Vagina (tissue), 2 donors: Measurements from ENCODE around the gene CACNG8.

ENCODE experiments used
- CTCF ChIP-seq, 3 experiments: fragments of 450-650 bp in 2 of 3; fragments of 200-600 bp in 1 of 3; sonication (generic) in 1 of 3; IDR thresholded peaks; one replicate each; pipeline ENCODE4 v1.5.1; 2017 to 2019; ENCODE audit warnings: antibody characterized with exemption in 3 of 3, mild to moderate bottlenecking in 2 of 3, moderate library complexity in 2 of 3
- POLR2A ChIP-seq, 2 donors: fragments of 450-650 bp; IDR thresholded peaks; one replicate each; pipeline ENCODE4 v1.6.1; 2017; ENCODE audit warnings: antibody characterized with exemption in 2 of 2, mild to moderate bottlenecking in 2 of 2, moderate library complexity in 2 of 2
- POLR2AphosphoS5 ChIP-seq, 2 donors: sonication (generic); formaldehyde crosslinking; IDR thresholded peaks; one replicate each; pipeline ENCODE4 v1.9.0; 2017; ENCODE audit warnings: antibody characterized with exemption in 2 of 2, mild to moderate bottlenecking in 2 of 2, low read depth in 1 of 2; ENCODE audit not compliant: insufficient read depth in 1 of 2

DNA sequence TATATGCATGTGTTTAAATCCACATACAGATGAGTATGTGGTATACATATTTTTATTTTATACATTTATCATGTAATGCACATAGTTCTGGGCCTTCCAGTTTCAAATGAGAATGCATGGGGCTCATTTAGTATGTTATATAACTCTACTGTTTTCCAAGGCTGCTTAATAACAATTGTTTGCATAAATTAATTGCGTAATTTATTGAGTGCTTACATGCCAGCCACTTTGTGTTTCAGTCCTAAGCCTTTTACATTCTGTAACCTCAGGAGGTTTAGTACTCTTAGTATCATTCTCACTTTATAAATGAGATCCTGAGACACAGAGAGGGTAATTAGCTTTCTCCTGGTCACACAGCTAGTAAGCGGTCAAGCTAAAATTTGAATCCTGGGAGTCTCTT, 16.7 kb upstream of the CACNG8 start:
- no peak for TF ChIP-seq CTCF (IDR thresholded peaks at IDR 0.05)
- no peak for TF ChIP-seq POLR2A (IDR thresholded peaks at IDR 0.05)
- no peak for TF ChIP-seq POLR2AphosphoS5 (IDR thresholded peaks at IDR 0.05; ENCODE audit: insufficient read depth in 1 of 2, low read depth in 1 of 2)
